NCI-H526 treated with DMSO at 0.1 percent for 48 hours (cell line): Measurements from ENCODE around the gene DUSP3.

Source experiments
- DNase-seq: peaks from one replicate; lab custom pipeline; 2025; lab: John Stamatoyannopoulos, UW

Gene DUSP3

GRCh38 chr17:43732958-43733357 is 45.8 kb downstream of the DUSP3 start:
- no peak for DNase-seq

DNA sequence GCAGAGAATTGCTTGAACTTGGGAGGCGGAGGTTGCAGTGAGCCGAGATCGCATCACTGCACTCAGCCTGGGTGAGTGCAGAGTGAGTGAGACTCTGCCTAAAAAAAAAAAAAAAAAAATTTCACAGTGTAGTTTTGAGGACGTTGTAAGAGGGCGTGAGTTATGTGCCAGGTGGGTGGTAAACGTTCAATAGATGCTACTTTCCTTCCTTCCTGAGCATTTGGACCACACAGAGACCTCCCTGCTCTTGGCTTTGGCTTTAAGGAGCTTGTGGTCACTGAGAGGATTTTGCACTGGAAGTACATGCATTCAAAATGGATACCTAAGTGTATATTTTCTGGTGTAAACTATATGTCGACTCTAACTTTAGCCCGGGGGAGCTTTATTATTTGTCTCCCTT is 50.7 kb downstream of the DUSP3 start:
- no peak for DNase-seq

- no peak for DNase-seq
Measured at GRCh38 chr17:43723697-43724359, 54.9 kb downstream of the DUSP3 start.

DNA sequence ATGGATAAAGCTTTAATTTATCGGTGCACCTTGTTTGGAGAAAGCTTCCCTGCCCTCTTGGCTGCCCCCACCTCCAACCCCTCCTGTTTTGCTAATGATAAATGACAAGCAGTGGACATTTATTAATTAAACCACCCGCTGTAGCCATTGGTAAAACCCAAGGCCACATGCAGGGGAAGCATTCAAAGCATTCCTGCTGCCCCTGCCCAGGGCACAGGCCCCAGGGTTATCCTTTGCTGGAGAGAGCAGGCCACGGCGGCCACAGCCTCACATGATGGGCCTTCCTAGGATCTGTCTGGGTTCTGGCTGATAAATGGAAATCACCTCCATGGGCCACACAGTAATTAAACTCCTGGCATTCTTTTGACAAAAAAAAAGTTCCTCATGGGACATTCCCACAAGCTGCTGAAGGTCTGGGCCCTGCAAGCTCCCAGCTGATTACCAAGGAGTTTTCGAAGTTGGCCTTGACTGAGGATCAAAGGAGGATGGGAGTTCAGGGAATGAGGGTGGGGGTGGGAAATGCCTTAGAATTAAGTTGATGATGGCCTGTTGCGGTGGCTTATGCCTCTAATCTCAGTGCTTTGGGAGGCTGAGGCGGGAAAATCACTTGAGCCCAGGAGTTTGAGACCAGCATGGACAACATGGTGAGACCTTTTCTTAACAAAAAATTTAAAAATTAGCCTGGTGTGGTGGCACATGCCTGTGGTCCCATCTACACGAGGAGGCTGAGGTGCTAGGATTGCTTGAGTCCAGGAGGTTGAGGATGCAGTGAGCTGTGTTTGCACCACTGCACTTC is 55.7 kb downstream of the DUSP3 start:
- DNase-seq, result no peak

- DNase-seq, result no peak
Measured at GRCh38 chr17:43722269-43722619, 56.5 kb downstream of the DUSP3 start.

- DNase-seq, result no peak
Measured at GRCh38 chr17:43721537-43722268, 57.1 kb downstream of the DUSP3 start.

DNA sequence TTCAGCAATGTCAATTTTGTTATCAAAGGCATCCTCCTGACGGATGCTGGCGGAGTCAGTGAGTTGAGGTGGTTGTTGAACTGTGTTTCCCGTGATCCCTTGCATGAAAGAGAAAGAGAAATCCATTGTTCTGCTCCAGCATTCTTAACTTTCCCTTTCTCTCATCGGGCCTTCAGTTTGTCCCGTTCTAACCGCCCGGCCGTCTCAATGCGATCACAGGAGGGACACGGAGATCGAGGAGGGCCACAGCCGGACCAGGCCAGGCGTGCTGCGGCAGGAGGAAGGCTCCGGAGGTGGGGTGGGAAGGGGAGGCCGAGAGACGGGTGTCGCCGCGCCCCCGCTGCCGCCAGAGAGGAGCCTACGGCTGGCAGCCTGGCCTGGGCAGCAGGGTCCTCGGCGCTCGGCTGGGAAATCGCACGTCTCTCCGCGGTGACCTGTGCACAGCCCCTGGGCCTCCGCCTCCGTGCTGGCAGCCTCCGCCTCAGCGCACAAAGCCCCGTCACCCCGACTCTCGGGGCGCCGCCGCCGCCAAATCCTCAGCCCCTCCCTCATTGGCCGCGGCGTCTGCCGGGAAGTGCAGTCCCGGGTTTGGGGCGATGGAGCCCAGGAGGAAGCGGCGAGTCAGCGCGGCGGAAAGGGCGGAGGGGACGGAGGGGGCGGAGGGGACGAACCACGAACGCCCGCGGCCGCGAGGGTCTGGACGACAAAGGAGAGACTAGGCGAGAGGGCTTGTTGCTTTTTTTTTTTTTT is 58.3 kb downstream of the DUSP3 start:
- DNase-seq, result no peak

DNA sequence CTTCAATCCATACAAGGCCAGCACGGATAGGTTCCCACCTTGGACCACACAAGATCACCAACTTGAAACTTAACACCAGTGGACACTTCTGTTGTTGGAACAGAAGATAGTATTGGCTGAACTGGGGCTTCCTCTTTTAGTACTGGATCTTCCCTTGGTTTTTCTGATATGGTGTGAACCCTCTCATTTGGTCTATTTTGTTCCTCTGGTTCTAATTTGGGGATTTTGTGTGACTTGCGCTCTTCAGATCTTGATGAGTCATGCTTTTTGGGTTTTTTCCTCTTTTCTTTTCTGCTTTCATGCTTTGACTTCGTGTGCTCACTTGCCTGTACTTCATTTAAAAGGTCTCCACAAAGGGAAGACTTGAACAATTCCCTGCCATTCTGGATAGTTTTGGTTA is 59.2 kb downstream of the DUSP3 start:
- DNase-seq, result no peak

DNA sequence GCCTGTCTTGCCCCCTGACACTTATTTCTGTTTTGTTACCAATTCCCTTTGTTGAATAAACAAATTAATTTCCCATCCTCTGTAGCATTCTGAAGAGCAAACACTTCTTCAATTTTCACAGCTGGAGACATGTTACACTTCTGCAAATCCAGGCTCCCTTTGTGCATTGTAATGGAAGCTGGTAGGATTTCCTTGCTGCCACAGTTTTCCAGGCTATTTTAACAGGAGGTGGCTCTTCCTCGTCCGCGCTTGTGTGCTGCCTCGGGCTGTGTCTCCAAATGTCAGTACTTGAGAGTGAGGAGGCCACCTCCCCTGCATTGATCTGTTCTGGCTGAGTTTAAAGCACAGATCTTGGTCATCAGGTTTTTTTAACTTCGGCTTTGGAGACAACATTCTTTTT is 60.2 kb downstream of the DUSP3 start:
- no peak for DNase-seq

- DNase-seq, result no peak
Measured at GRCh38 chr17:43717913-43718312, 60.9 kb downstream of the DUSP3 start.
